GM19238 (cell line): ENCODE data around the gene HSD11B1.

Experiments
- DNase-seq: peaks from one replicate; pipeline ENCODE4 v3.0.0; 2011; ENCODE audit warnings: low spot score; ENCODE audit not compliant: insufficient read length

Gene HSD11B1

DNA sequence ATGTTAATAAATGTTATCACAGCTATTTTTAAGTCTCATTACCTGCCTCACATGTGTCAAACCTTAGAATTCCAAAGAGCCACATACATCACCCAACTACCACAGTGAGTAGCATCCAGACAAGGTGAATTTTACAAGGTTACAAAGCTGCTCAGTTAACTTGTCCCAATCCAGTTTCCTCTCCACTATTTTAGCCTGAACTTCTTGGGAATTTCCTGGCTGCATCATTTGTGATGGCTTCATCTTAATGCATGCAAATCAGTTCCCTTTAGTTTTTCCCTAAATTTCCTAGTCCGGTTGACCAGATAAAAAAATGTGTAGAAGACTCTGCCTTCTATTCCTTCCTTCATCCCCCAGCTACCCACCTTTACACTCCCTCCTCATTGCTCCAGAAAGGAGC, 50.6 kb downstream of the HSD11B1 start:
- no peak for DNase-seq

GRCh38 chr1:209755926-209756614, 51.4 kb downstream of the HSD11B1 start, which contains the start of gene TRAF3IP3:
TSS of gene TRAF3IP3 (plus strand) at chr1:209756053. CDS start at chr1:209760040, 3,987 bp downstream.
- peak; percentile 70 for DNase-seq

GRCh38 chr1:209756615-209757445, 52.2 kb downstream of the HSD11B1 start:
- DNase-seq = no peak

DNA sequence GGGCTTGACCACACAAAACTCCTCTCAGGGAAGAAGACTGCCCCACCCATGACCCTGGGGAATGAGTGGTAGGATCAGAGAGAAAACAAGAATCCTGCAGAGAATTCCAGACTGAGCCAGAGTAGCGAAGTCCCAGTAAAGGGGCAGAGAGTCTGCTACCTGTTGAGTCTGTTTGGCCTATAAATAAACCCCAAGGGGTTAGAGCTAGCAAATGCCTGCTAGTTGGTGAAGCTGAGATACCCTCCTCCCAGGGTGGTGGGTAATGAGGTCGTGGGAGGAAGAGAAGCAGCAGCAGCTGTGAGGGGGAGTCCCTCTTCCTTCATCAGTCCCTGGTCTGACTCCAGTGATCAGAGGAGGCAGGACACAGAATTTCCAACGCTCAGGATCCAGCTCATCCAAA, 53.8 kb downstream of the HSD11B1 start:
- no peak for DNase-seq

GRCh38 chr1:209759829-209760359, 55.2 kb downstream of the HSD11B1 start:
- DNase-seq = no peak

GRCh38 chr1:209761011-209761635, 56.5 kb downstream of the HSD11B1 start:
- DNase-seq = no peak

DNA sequence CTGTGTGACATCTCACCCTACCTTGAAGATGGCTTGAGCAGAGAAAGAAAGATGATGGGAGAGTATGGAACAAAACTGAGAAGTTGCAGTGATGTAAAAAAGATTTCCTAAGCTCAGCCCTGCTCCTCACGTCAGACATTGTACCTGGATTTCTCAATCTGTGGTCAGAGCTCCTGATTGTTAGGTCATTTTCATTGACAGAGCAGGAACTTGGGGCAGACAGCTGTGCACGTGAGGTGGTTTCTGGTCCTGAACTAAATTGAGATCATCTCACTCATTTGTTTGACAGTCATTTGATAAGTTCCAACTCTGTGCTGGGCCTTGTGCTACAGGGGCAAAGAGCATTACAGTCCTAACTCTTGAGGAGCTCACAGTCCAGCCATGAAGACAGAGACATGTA, 61.4 kb downstream of the HSD11B1 start:
- no peak for DNase-seq

DNA sequence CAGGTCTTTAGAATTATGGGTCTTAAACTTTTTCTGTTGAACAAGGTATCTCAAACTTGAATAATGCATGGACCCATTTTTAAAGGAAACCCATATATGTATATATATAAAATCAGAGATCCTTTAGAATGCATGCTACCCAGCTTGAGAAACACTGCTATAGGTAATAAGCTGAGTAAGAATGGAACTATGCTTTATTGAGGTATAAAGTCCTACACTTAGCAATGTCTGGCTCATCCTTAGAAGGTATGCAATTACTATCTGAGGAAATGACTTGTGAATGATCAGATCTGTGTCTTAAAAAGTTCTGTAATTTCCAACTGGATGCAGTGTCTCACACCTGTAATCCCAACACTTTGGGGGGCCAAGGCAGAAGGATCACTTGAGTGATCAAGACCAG, 62.5 kb downstream of the HSD11B1 start:
- DNase-seq = no peak

- no peak for DNase-seq
Measured at GRCh38 chr1:209767706-209768105, 63.1 kb downstream of the HSD11B1 start.

- DNase-seq = peak; percentile 55
Measured at GRCh38 chr1:209768354-209768774, 63.7 kb downstream of the HSD11B1 start.

DNA sequence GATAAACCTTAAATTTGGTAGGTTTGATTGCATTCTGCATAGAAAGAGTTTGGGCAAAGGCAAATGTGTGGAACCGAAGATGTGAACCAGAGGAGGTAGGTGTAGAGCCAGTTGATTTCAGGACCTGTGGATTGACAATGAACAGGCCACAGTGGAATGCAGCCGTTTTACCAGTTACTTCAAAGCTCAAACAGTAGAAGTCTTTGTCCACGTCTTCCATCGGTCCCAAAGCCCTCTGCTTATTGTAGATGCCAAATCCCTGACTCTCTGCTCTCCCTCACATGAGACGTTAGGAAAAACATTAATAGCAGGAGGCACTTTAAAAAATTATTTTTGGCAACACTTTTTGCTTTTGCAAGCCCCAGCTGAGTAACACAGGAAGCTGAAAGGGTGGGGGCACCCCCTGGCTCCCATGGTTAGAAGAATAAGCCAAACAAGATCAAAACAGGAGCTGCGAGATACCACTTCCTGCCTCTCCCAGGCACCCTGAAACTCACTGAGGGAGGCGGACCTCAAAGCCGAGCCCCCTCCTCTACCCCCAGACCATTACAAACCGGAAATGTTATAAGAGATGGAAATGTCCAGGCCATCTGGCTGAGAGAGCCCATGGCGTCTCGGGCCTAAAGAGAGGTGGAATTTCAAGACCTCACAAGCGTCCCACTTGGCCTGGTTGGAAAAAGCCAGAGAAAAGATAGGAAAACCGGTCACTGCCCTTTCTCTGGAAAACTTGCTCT, 64.7 kb downstream of the HSD11B1 start:
- DNase-seq = peak; percentile 66

DNA sequence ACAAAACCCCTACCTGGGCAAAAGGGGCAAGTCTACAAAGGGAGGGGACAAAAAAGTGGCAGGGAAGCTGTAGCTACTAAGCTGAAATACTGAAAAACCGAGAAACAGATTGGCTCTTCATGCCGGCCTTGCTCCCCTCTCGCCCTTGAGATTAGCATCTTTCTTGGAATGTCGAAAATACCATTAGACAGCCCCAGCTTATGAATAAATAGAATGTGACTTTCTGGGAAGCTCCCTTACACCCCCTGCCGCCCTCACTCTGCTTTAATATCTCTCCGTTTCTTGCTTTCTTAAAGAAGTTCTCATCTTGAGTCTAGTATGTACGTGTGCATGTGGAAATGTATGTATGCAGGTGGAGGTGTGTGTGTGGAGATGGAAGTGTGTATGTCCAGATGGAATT, 65.3 kb downstream of the HSD11B1 start:
- no peak for DNase-seq

GRCh38 chr1:209770636-209771415, 66.2 kb downstream of the HSD11B1 start:
- no peak for DNase-seq

GRCh38 chr1:209772126-209772525, 67.5 kb downstream of the HSD11B1 start:
- no peak for DNase-seq

- no peak for DNase-seq
Measured at GRCh38 chr1:209774592-209774991, 69.9 kb downstream of the HSD11B1 start.

- no peak for DNase-seq
Measured at GRCh38 chr1:209775678-209776077, 71.0 kb downstream of the HSD11B1 start.

DNA sequence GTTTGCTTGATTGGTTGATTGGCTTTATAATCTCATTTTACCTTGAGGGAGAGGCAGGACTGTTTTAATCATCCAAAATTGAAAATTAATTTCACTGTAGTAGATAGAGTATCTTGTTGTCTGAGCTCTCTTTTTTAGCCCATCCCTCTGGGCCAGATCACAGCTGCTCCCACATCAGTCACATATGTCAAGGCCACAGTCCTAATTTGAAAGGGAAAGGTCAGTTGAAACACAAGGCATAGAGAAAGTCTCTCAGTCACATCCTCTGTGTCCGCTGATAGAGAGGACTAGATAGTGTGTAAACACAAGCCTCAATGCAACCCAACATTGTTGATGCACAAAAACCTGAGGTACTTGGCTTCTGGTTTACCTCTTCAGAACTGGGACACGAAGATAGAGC, 72.9 kb downstream of the HSD11B1 start:
- DNase-seq = no peak

- DNase-seq = no peak
Measured at GRCh38 chr1:209778102-209778501, 73.5 kb downstream of the HSD11B1 start.

GRCh38 chr1:209780268-209780667, 75.6 kb downstream of the HSD11B1 start:
- DNase-seq = no peak

DNA sequence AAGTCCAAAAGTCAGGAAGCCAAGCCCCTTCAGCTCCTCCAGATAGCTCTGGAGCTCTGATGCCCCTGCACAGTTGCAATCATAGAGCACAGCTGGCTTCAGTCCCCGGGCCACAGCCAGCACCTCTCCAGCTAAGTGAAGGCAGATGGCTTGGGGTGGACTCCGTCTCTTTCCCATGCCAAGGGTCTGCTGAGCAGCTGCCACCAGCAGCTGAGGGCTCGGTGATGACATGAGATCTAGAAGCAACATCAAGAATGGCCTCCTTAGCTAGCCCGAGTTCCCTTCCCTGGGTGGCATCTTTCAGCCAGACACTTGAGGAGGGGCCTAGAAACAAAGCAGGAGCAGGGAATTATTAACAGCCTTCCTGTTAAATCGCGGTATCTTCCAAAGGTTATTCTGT, 78.7 kb downstream of the HSD11B1 start:
- no peak for DNase-seq
